Aortic smooth muscle cell (primary cell): ENCODE data around the gene SPATA31A3. TPM values are rescaled to one million over a fixed set of nuclear protein-coding genes. Genes with fewer than 3 reads are reported as not detected.

ENCODE experiments used
- total RNA-seq: library from RNA; depleted of rRNA; stranded (reverse); fragments of >200 nt; gene quantifications from 2 replicates; pipeline ENCODE4 v1.2.3, GENCODE V29; 2014

Gene SPATA31A3
- total RNA-seq: not detected in 2 replicates

DNA sequence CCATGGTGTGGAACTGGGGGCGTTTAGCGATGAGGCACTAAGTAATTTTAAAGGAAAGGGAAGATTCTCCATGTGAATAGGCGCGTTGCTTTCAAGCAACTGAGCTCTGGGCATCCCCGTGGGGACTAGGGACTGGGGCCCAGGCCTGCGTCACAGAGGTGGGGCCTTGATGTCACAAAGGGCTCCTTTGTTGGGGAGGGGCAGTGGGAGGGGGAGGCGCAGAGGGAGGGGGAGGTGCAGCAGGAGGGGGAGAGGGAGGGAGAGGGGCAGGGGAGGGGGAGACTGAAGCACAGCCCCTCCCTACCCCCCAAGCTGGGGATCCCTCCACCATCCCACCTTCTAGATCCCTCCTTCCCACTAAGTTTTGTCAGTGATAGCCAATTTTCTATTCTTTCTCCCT lies at the start of gene SPATA31A3:
SPATA31A3 (minus strand) TSS at position 101 of the 400 bp plus-strand sequence; CDS start at position 72, 29 bp downstream.

Other genes with a start within 250 kb of the SPATA31A3 start
- 4.2 and 4.7 TPM in 2 replicates for gene ZNF658, start 91.8 kb downstream of the SPATA31A3 start, total RNA-seq